NCI-H82 (cell line): ENCODE measurements around the gene GAPVD1.

ENCODE experiments used
- DNase-seq: peaks from one replicate; lab custom pipeline; 2025; lab: John Stamatoyannopoulos, UW

GAPVD1 gene

GRCh38 chr9:125406810-125407087, 145.1 kb downstream of the GAPVD1 start:
- no peak for DNase-seq

- DNase-seq, result peak; percentile 17
These were observed 145.9 kb downstream of the GAPVD1 start for GRCh38 chr9:125407432-125407973.

- DNase-seq, result peak; percentile 79
These were observed 146.6 kb downstream of the GAPVD1 start for GRCh38 chr9:125407974-125408900.

GRCh38 chr9:125409217-125409636, 147.6 kb downstream of the GAPVD1 start:
- peak; percentile 25 for DNase-seq

DNA sequence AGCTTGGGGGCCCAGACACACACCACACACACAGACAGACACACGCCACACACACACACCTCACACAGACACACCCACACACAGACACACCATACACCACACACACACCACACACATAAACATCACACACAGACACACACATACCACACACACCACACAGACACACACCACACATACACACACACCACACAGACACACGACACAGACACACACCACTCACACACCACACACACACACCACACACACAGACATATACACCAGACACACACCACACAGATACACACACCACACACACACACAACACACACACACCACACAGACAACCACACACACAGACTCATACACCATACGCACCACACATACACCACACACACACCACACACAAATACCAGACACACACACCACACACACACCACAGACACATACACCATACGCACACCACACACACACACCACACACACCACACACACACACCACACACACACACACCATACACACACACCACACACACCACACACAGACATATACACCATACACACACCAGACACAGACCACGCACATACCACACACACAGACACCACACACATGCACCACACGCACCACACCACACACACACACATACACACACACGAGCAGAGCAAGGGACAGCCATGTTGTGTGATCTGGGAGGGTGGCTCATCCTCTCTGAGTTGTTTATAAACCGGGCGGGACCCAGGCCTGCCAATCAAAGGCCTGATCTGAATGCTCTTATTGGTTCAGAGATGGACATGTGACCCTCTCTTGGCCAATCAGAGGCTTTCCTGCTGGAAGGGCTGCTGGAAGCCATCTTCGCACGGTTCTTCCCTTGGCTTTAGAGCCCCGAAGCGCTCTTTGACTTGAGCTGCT, 148.3 kb downstream of the GAPVD1 start:
- peak; percentile 61 for DNase-seq

DNA sequence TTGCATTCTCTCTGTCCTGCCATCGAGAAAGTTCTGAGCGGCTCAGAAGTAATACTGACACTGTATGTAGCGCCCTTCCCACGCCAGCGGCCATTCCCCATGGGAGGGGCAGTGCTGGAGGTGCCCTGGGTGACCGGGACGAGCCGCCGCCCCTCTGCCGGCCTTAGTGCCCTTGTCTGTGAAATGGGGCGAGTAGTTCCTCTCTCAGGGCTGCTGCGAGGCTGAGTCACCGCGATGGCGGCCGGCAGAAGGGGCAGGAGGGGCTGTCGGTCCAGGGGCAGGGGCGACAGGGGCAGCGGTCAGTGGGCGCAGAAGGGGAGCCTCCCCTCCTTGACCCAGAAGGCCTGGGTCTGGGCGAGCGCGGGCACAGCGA, 148.9 kb downstream of the GAPVD1 start:
- no peak for DNase-seq

DNA sequence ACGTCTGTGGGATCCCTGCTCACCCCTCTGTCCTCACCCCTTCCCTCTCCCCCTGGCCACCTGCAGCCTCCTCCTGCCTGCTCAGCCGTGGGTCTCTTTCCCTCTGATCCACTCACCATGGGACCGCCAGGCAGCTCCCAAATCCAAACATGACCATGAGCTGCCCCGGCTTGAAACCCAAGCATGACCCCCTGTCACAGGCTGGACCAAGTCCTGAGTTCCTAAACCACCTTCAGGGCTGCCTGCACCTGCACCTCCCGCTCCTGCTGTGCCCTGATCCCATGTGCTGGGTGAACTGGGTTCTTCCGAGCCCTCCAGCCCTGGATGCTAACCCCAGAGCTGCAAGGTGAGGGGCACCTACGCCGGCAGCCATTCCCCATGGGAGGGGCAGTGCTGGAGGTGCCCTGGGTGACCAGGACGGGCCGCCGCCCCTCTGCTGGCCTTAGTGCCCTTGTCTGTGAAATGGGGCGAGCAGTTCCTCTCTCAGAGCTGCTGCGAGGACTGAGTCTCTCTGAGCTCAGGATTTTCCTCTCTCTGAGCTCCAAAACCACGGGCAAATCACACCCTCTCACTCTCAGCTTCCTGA, 149.6 kb downstream of the GAPVD1 start:
- no peak for DNase-seq

DNA sequence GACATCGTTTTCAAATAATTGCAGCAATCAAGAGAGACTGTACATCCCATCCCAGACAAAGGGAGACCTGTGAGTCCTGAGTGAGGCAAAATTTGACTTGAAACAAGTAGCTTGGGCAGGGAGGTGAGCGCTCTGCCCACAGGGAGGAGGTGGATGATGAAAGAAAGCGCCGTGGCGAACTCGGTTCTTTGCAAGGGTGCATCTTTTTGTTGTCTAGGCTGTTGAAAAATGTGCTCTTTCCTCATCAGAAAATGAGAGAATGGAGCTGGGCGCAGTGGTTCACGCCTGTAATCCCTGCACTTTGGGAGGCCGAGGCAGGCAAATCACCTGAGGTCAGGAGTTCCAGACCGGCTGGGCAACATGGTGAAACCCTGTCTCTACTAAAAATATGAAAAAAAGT, 150.5 kb downstream of the GAPVD1 start:
- no peak for DNase-seq

DNA sequence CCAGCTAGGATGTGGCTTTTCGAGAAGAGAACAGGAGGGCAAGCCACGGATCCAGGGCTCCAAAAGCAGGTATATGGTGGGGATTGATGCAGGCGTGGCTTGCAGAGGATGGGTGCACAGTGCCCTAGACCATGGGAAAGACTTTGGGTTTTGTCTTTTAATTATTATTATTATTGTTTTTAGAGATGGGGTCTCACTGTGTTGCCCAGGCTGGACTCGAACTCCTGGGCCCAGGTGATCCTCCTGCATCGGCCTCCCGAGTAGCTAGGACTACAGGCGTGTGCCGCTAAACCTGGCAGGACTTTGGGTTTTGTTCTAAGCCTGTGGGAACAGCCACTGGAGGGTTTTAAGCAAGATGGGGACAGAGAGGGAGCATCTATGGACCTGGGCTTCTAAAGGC, 152.0 kb downstream of the GAPVD1 start:
- DNase-seq, result no peak

DNA sequence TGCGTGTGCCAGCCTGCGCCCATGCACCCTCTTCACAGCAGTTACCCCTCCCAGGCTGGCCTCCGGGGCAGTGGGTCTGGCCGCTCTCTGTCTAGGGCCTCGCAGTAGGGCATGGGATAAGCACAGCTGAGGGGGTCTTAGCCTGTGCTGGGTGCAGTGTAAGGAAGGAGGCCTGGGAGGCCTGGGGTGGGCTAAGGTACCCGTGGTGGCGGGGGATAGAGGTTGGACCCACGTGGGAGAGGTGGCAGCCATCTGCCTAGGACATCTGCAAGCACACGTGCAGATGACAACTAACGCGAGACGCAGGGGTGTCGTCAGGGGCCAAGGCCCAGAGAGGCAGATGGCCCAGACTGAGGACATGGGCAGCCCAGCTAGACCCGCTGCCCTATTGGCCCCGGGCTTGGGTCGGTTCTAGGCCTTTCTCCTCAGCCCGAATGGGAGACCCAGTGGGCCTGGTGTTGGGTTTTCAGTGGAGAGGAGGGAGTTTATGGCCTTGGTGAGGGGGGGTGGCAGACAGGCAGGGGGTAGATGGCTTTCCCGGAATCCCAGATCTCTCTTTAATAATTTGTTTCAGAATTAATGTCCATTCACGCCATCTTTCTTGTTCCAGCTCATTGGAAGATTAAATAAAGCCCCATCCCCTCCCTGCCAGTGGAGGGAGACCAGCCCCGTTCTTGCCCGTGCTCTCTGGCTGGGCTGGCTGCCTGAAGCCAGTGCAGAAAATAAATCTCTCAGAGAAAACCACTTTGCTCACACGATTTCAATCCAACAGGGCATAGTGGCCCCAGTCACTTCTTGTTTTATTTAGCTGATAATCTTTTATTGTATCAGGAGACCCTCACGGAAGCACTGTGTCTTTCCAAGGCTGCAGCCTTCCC, 154.2 kb downstream of the GAPVD1 start:
- peak; percentile 35 for DNase-seq

GRCh38 chr9:125416517-125416916, 154.9 kb downstream of the GAPVD1 start:
- DNase-seq, result no peak
